HK-2 (cell line): Measurements from ENCODE around the gene CCZ1.
"Not testable (repeated sequence)": the region's sequence is repeated elsewhere in the genome, so short reads cannot be mapped to it uniquely, and the experiment has no call there.

Source experiments
- DNase-seq: peaks from one replicate; pipeline ENCODE4 v3.0.0-alpha.2; 2018; ENCODE audit not compliant: unreplicated experiment

The CCZ1 gene

DNA sequence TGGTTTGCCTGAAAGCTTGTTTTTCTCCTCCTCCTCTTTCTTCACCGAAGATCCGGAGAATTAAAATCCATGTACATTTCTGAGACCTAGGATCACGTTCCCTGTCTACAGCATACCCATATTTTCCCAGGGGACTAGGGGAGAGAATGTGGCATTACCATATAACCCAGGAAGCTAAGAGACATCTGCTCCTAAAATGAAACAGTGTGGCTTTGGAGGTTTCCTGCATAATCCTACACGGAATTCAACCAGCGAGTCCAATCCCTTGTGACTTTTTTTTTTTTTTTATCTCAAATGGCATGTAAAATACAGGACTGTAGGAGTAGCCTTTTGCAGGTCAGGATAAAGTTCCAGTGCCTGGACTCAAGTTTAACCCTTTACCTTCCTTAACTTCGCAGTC, 10.3 kb downstream of the CCZ1 start:
- not testable (repeated sequence) for DNase-seq

DNA sequence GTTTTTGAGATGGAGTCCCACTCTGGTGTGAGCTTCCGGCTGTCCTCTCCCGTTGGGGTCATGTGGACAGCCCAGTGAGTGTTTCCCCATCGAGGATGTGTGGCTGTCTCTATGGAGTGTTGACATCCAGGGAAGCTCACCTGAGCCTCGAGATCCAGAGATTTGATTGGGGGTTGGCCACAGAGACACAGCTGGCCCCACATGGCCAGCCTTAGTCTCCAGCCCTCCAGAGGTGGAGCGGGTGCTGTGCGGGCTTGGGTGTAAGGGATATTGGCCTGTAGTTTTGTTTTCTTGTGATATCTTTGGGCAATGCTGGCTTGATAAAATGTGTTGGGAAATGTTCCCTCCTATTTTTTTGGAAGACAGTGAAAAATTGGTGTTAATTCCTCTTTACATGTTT, 18.0 kb downstream of the CCZ1 start:
- not testable (repeated sequence) for DNase-seq

DNA sequence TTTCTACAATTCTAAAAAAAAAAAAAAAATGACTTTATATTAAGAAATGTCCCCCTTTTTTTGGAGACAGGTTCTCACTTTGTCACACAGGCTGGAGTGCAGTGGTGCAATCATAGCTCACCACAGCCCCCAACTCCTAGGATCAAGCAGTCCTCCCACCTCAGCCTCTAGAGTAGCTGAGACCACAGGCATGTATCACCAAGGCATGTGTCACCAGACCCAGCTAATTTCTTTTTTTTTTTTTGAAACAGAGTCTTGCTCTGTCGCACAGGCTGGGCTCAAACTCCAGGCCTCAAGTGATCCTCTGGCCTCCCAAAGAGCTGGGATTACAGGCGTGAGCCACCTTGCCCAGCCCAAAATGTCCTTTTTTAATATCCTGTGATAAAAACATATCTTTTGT, 25.6 kb downstream of the CCZ1 start:
- not testable (repeated sequence) for DNase-seq

DNA sequence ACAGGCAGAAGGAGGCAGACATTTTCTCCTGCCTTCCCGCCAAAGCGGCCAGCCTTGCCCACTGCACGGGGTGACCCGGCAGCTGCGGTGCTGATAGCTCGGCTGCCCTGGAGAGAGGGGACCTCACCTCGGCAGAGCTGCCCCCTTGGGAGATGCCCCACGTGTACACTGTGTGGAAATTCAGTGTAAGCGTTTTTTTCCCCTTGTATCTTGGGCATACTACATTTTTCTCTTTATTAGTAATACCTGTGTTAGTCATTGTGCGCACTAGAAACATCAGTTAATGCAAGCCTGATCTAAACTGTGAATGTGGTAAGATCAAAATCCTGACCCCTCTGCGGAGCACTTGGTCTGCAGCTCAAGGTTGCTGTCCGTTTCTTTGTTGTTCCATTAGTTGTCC, 26.1 kb downstream of the CCZ1 start:
- DNase-seq: not testable (repeated sequence)

DNA sequence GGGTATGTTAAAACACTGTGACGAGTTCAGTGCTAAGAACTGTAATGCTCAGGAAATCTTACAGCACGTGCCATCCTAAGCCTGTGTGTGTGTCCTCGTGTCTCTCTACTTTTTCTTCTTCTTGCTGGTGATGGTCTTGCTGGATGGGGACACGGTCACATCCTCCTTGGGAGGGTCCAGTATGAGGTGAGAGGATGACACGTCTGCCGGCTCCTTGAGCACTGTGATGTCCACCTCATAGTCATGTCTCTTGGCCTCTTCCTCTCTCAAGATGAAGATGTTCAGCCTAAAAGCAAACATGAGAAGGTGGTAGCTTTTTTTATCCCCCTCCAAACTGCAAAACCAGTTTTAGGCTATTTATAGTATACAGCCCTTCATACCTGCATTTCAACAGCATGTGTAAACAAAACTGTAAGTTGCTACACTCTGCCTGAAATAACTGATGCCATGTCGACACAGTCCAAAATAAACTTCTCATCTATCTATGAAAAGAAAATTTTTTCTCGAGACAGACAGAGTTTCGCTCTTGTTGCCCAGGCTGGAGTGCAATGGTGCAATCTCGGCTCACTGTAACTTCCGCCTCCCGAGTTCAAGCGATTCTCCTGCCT, 27.8 kb downstream of the CCZ1 start:
- not testable (repeated sequence) for DNase-seq

DNA sequence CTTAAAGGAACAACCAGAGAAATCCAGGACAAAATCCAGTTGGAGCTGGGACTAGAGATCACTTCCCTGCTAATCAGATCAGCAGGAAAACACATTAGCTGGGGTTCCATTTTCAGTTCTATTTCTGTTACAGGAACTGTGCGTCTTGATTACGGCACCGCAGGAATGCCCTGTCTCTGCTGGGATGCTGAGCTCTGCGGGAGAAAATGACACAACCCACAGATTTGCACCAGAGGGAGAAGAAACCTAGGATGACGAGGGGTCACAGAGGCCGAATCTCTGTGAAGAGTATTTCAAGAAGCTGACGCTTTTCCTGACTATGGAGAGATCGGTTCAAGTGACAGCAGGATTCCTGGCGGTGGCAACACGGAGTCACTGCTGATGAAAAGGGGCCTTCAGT, 31.8 kb downstream of the CCZ1 start:
- not testable (repeated sequence) for DNase-seq

DNA sequence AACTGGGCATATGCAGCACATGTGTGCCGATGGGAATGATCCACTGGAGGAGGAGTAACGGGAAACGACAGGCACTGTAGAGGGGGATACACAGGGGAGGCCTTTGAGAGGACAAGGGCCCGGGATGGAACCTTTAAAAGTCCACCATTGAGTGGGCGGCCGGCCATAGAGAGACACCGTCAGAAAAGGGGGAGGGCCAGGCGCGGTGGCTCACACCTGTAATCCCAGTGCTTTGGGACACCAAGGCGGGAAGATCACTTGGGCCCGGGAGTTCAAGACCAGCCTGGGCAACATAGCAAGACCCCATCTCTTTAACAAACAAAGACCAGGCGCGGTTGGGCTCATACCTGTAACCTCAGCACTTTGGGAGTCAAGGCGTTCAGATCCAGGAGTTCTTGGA, 32.7 kb downstream of the CCZ1 start:
- DNase-seq: not testable (repeated sequence)

DNA sequence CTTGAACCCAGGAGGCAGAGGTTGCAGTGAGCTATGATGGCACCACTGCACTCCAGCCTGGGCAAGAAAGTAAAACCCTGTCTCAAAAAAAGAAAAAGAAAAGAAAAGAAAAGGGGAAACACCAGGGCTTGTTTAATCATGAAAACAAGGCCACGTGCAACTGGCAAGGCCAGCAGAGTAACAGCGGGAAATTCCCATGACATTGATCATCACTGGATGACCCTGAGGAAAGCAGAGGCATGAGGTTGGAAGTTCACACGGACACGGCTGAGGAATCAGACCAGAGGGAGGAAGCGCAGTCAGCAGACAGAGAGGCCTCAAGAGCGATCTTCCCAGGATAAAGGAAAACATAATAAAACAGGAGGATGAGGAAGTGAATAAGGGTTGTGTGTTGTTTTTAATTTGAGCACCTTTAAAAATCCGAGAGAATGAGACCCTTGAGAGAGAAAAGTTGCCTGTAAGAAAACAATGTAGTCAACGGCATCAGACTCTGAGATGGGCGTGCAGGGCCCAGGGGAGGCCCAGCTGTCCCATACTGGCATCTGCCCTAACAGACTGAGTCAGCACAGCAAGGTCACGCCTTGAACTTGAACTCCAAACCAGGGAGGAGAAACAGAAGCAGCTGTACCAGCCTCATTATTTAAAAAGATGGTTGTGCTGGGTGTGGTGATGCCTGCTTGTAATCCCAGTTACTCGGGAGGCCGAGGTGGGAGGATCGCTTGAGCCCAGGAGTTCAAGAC, 33.5 kb downstream of the CCZ1 start:
- peak; percentile 19 for DNase-seq

DNA sequence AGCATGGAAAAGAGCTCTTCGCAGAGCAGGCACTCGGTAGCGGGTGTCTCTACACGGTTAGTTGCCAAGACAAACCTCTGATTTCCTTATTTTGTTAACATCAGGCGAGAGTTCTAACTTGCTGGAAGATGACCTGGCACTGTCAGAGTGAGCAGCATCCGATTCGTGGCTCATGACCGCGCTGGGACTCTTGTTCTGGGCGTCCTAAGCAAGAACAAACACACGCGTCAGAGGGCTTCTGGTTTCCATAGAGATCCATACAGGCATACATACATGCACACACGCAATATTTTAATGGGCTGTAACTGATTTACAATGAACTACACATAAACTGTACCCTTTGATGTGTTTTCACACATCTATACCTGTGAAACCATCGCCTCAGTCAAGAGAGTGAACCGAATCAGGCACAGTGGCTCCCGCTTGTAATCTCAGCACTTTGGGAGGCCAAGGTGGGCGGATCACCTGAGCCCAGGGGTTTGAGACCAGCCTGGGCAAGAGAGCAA, 36.5 kb downstream of the CCZ1 start:
- not testable (repeated sequence) for DNase-seq

DNA sequence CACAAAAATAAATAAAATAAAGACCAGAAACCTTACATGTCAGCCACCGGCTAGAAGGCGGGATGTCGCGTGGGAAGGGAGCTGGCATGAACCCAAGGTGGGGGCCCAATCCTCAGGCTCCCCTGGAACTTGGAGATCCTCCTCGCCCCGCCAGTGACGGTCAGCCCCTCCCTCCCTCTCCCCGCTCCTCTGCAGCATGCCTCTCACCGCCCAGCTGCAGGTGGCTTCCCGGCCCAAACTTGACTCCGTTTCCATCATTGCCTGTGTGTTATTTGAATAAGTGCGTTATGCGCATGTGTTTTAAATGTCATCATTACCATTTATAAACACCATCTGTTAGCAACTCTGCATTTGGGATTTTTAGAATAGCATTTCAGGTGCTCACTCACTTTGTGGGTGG, 64.7 kb downstream of the CCZ1 start:
- DNase-seq: not testable (repeated sequence)

DNA sequence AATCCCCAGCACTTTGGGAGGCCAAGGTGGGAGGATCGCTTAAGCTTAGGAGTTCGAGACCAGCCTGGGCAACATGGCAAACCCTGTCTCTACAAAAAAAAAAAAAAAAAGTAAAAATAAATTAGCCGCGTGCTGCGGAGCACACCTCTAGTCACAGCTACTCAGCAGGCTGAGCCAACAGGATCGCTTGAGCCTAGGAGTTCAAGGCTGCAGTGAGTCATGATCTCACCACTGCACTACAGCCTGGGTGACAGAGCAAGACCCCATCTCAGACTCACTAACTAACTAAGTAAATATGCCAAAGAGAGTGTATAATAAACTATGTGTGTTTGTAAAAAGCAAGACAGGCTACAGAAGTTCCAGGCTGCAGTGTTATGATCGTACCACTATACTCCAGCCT, 65.3 kb downstream of the CCZ1 start:
- DNase-seq: not testable (repeated sequence)

DNA sequence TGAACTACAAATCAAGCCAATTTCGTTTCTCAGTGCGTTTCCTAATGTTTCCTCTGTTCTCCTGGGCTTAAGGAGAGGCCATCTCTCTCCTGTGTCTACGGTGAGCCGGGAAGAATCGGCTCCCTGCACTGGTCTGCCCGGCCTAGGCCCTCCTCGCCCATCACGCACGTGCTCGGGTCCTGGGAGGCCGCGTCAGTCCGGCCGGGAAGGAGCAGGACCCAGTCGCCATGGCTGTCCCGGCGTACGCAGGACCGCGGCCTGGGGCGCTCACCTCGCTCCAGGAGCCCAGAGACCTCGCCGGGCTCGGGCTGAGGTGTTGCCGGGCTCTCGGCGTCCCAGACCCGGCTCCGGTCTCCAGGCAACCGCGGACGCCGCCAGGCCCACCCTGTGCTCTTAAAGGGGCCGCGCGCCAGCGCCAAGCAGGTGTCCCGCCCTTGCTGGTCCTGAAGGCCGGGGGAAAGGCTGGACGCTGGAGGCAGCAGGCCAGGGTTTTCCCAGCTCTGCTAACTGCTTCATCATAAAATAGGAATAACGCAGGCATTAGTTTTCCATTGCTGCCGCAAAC, 71.9 kb downstream of the CCZ1 start, which contains the start of gene RSPH10B:
Gene RSPH10B, minus strand, starts transcription at position 343 of the 565 bp plus-strand sequence. CDS start 3,573 bp downstream, outside the sequence.
- DNase-seq: not testable (repeated sequence)

DNA sequence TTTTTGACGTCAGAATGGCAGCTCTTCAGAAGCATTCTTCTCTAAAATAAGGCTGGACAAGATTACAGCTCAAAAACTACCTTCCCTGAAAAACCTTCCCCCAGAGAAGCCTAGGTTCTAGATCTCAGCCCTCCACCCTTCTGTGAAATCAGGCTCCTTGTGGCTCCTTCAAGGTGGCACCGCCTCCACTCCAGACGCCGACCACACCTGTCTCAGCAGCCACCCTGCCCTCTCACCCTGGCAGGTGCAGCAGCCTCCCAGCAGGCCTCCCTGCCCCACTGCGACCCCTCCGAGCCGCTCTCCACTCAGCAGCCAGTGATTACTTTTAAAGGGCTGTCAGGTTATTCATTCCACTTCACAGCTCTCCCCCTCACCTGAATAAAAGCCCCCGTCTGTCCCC, 75.0 kb downstream of the CCZ1 start:
- DNase-seq: not testable (repeated sequence)
